ENCODE measurements around the gene NDUFAB1.

NDUFAB1 gene

GRCh38 chr16:23595951-23596720 is at the start of gene NDUFAB1:
TSS of gene NDUFAB1 (minus strand) at chr16:23596316. CDS start at chr16:23596290, 26 bp downstream.
- peak; percentile 100 for ATAC-seq

DNA sequence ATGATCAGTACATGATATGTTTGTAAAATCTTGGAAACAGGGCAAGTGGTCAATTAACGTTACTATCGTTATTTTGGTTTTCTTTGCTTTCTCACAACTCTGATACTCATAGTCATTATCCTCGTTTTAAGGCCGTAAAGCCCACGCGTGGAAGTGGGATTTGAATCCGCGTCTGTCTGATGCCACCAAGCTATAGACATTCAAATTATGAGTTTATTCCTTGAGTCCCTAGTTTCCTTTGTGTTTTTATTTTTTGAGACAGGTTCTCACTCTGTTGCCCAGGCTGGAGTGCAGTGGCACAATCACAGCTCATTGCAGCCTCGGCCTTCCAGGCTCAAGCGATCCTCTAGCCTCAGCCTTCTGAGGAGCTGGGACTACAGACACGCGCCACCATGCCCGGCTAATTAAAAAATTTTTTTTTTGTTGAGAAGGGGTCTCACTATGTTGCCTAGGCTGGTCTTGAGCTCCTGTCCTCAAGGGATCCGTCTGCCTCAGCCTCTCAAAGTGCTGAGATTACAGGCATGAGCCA is 46.2 kb upstream of the NDUFAB1 start:
- ATAC-seq: no peak

More at GRCh38 chr16:23595951-23596720, at the start of gene NDUFAB1:
- TF ChIP-seq SNAI2 (CRISPR knock-in tag; IDR thresholded peaks at IDR 0.05) (no peak), ZC3H10 (CRISPR knock-in tag; IDR thresholded peaks at IDR 0.05) (no peak), TOX (CRISPR knock-in tag; IDR thresholded peaks at IDR 0.05; ENCODE audit: borderline replicate concordance) (no peak), ESRRG (CRISPR knock-in tag; IDR thresholded peaks at IDR 0.05) (no peak), PPARA (CRISPR knock-in tag; IDR thresholded peaks at IDR 0.05; ENCODE audit: borderline replicate concordance) (no peak), CREB5 (CRISPR knock-in tag; IDR thresholded peaks at IDR 0.05; ENCODE audit: low read depth) (no peak), ZNF70 (CRISPR knock-in tag; IDR thresholded peaks at IDR 0.05) (no peak), RARB (CRISPR knock-in tag; IDR thresholded peaks at IDR 0.05) (no peak), ZNF565 (CRISPR knock-in tag; conservative IDR thresholded peaks at IDR 0.05; ENCODE audit: low read depth) (no peak), ZNF8 (CRISPR knock-in tag; IDR thresholded peaks at IDR 0.05) (no peak), BACH2 (CRISPR knock-in tag; IDR thresholded peaks at IDR 0.05; ENCODE audit: borderline replicate concordance) (no peak), CSRNP3 (CRISPR knock-in tag; IDR thresholded peaks at IDR 0.05) (no peak), ZFP3 (CRISPR knock-in tag; IDR thresholded peaks at IDR 0.05) (0 out of 2 replicates have a peak, but pooled peaks have one; percentile 62), ARNTL (CRISPR knock-in tag; IDR thresholded peaks at IDR 0.05; ENCODE audit: borderline replicate concordance, low read depth) (no peak), CSDC2 (CRISPR knock-in tag; IDR thresholded peaks at IDR 0.05) (peak; percentile 60; the same call in 1 of the 2 replicates)
- TF ChIP-seq, protein P1, sequence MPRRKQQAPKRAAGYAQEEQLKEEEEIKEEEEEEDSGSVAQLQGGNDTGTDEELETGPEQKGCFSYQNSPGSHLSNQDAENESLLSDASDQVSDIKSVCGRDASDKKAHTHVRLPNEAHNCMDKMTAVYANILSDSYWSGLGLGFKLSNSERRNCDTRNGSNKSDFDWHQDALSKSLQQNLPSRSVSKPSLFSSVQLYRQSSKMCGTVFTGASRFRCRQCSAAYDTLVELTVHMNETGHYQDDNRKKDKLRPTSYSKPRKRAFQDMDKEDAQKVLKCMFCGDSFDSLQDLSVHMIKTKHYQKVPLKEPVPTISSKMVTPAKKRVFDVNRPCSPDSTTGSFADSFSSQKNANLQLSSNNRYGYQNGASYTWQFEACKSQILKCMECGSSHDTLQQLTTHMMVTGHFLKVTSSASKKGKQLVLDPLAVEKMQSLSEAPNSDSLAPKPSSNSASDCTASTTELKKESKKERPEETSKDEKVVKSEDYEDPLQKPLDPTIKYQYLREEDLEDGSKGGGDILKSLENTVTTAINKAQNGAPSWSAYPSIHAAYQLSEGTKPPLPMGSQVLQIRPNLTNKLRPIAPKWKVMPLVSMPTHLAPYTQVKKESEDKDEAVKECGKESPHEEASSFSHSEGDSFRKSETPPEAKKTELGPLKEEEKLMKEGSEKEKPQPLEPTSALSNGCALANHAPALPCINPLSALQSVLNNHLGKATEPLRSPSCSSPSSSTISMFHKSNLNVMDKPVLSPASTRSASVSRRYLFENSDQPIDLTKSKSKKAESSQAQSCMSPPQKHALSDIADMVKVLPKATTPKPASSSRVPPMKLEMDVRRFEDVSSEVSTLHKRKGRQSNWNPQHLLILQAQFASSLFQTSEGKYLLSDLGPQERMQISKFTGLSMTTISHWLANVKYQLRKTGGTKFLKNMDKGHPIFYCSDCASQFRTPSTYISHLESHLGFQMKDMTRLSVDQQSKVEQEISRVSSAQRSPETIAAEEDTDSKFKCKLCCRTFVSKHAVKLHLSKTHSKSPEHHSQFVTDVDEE (CRISPR knock-in tag; IDR thresholded peaks at IDR 0.05): peak; percentile 57; the same call in 1 of the 2 replicates
- TF ChIP-seq, protein P2, sequence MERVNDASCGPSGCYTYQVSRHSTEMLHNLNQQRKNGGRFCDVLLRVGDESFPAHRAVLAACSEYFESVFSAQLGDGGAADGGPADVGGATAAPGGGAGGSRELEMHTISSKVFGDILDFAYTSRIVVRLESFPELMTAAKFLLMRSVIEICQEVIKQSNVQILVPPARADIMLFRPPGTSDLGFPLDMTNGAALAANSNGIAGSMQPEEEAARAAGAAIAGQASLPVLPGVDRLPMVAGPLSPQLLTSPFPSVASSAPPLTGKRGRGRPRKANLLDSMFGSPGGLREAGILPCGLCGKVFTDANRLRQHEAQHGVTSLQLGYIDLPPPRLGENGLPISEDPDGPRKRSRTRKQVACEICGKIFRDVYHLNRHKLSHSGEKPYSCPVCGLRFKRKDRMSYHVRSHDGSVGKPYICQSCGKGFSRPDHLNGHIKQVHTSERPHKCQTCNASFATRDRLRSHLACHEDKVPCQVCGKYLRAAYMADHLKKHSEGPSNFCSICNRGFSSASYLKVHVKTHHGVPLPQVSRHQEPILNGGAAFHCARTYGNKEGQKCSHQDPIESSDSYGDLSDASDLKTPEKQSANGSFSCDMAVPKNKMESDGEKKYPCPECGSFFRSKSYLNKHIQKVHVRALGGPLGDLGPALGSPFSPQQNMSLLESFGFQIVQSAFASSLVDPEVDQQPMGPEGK (CRISPR knock-in tag; IDR thresholded peaks at IDR 0.05; ENCODE audit: borderline replicate concordance): no peak
- TF ChIP-seq, protein P3, sequence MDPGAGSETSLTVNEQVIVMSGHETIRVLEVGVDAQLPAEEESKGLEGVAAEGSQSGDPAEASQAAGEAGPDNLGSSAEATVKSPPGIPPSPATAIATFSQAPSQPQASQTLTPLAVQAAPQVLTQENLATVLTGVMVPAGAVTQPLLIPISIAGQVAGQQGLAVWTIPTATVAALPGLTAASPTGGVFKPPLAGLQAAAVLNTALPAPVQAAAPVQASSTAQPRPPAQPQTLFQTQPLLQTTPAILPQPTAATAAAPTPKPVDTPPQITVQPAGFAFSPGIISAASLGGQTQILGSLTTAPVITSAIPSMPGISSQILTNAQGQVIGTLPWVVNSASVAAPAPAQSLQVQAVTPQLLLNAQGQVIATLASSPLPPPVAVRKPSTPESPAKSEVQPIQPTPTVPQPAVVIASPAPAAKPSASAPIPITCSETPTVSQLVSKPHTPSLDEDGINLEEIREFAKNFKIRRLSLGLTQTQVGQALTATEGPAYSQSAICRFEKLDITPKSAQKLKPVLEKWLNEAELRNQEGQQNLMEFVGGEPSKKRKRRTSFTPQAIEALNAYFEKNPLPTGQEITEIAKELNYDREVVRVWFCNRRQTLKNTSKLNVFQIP (CRISPR knock-in tag; IDR thresholded peaks at IDR 0.05; ENCODE audit: borderline replicate concordance, low read depth): no peak

More for the DNA sequence above, 46.2 kb upstream of the NDUFAB1 start:
- TF ChIP-seq BACH2 (CRISPR knock-in tag; IDR thresholded peaks at IDR 0.05; ENCODE audit: borderline replicate concordance) (no peak), ESRRG (CRISPR knock-in tag; IDR thresholded peaks at IDR 0.05) (no peak), ZC3H10 (CRISPR knock-in tag; IDR thresholded peaks at IDR 0.05) (no peak), RARB (CRISPR knock-in tag; IDR thresholded peaks at IDR 0.05) (no peak), OSR1 (CRISPR knock-in tag; IDR thresholded peaks at IDR 0.05) (no peak), ZNF8 (CRISPR knock-in tag; IDR thresholded peaks at IDR 0.05) (no peak), CREB5 (CRISPR knock-in tag; IDR thresholded peaks at IDR 0.05; ENCODE audit: low read depth) (no peak), PPARA (CRISPR knock-in tag; IDR thresholded peaks at IDR 0.05; ENCODE audit: borderline replicate concordance) (no peak), ISL1 (CRISPR knock-in tag; IDR thresholded peaks at IDR 0.05) (no peak), ZFP30 (CRISPR knock-in tag; IDR thresholded peaks at IDR 0.05) (no peak)
